NCI-H460 (cell line): ENCODE data around the gene CYFIP2. TPM values are rescaled to one million over a fixed set of nuclear protein-coding genes. Genes with fewer than 3 reads are reported as not detected.

Source experiments
- DNase-seq: peaks from one replicate; pipeline ENCODE4 v3.0.0-alpha.2; 2016; ENCODE audit warnings: low read depth; ENCODE audit errors: extremely low read depth
- total RNA-seq: library from RNA; depleted of rRNA; stranded (reverse); fragments of >200 nt; shearing (Covaris generic); gene quantifications from 2 replicates; pipeline ENCODE4 v1.2.3, GENCODE V29; 2014

Gene CYFIP2
- total RNA-seq, 1 experiment from 2014 or later = 49.9 TPM

GRCh38 chr5:157312492-157312891 is 46.6 kb downstream of the CYFIP2 start:
- DNase-seq = peak; percentile 59

GRCh38 chr5:157322581-157322980 is 56.7 kb downstream of the CYFIP2 start:
- no peak for DNase-seq

GRCh38 chr5:157323107-157323706 is 57.3 kb downstream of the CYFIP2 start:
- DNase-seq = no peak

- peak; percentile 13 for DNase-seq
Measured at GRCh38 chr5:157324237-157324636, 58.3 kb downstream of the CYFIP2 start.

- DNase-seq = no peak
Measured at GRCh38 chr5:157326440-157327005, 60.6 kb downstream of the CYFIP2 start.

DNA sequence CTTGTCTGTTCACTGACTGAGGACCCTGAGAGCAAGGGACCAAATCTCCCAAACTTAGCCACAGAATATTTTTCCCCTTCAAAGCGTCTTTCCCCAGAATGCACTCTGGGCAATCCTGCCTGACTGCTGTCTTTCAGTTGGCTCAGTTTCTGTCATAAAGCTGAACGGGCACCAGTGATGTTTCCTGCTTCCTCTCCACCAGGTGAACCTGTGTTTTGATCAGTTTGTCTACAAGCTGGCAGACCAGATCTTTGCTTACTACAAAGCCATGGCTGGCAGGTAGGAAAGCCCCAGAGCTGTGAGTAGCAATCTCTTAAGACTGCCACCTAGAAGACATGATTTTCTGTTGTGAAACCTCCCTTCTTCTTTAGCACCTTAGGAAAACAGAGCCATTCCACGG is 61.8 kb downstream of the CYFIP2 start:
- DNase-seq = no peak

GRCh38 chr5:157328277-157328912 is 62.5 kb downstream of the CYFIP2 start:
- peak; percentile 68 for DNase-seq

GRCh38 chr5:157331807-157332206 is 65.9 kb downstream of the CYFIP2 start:
- DNase-seq = no peak

- no peak for DNase-seq
Measured at GRCh38 chr5:157335534-157336422, 69.9 kb downstream of the CYFIP2 start.

DNA sequence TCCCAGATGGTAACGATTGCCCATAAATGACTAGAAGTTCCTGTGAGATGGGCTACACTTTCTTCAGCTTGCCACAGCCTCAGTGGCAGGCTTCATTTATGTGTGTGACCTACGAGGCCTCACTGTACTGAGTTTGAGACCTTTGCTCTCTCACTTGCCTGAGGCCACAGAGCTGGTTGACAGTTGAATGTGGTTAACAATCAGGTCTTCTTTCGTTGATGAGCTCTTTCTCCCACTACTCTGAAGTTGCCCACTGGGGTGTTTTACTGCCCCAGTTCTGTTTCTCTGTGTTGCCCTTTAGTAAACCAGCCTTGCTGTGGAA is 70.5 kb downstream of the CYFIP2 start:
- DNase-seq = no peak

GRCh38 chr5:157339409-157339808 is 73.5 kb downstream of the CYFIP2 start:
- no peak for DNase-seq

DNA sequence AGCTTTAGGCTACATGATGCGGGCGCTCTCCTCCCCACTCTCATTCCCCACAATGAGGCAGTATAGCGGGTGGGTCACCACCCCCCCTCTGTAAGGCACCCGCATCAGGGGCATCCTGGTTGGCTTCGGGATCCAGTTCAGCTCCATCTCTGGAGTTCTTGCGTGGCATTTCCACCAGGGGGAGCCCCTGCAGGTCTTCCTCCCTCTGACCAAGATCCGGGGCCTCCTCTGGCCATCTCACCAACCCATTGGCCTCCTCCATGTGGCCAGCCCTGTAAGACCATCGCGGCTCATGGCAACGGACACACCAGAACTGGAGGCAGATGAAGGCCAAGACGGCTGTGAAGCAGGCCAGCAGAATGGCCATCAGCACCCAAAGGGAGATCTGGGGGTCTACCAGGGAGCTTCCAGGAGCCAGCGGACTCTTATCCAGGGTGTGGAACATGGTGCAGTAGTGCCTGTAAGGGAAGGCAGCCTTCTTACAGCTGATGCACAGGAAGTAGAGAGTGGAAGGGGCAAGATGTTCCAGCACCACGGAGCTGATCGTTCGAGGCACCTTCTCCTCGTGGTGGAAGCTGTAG is 77.0 kb downstream of the CYFIP2 start:
- peak; percentile 46 for DNase-seq

GRCh38 chr5:157343842-157344790 is 78.2 kb downstream of the CYFIP2 start:
- no peak for DNase-seq

GRCh38 chr5:157345067-157345466 is 79.1 kb downstream of the CYFIP2 start:
- DNase-seq = no peak

- DNase-seq = no peak
Measured at GRCh38 chr5:157345485-157345884, 79.6 kb downstream of the CYFIP2 start.

- no peak for DNase-seq
Measured at GRCh38 chr5:157347301-157348048, 81.6 kb downstream of the CYFIP2 start.

DNA sequence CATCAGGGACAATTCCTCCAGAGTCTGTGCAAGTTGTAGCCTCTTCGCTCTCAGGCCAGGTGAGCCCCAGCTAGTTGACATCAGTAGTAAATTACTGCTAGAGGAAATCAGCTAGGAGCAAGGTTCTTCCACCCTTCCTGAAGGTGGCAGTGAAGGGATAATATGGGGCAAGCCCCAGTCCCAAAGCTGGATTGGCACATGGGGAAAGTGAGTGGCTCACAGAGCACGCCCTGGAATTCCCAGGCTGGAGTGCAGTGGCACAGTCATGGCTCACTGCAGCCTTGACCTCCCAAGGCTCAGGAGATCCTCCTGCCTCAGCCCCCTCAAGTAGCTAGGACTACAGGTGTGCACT is 82.1 kb downstream of the CYFIP2 start:
- DNase-seq = no peak

DNA sequence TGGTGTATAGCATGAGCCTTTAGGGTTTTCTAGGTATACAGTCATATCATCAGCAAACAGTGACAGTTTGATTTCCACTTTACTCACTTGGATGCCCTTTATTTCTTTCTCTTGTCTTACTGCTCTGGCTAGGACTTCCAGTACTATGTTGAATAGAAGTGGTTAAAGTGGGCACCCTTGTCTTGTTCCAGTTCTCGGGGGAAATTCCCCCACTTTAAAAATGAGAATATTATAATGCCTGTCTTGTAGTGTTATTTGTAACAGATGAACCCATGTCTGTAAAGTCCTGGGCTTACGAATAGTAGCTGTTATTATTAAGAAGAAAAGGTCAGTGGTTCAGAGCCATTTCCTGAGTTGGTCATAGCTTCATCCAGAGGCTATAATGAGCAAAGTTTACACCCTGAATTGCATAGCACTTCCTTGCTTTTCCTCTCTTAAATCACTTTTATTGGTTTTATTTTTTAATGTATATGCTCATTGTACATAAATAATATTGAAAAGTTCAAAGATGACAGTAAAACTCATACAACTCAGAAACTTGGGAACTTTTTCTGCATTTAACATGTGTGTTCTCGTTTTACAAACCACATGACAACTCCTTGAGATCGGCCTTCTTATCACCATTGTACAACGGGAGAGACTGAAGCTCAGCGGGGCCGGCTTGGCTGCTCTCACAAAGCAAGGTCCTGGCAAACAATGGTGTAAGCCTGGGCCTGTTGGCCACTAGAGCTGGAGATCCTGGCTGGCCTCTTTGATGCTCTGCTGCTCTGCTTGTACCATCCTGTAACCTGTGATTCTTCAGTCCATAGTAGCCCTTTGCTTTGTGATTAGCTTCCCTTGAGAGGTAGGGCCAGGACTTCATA is 85.2 kb downstream of the CYFIP2 start:
- no peak for DNase-seq

DNA sequence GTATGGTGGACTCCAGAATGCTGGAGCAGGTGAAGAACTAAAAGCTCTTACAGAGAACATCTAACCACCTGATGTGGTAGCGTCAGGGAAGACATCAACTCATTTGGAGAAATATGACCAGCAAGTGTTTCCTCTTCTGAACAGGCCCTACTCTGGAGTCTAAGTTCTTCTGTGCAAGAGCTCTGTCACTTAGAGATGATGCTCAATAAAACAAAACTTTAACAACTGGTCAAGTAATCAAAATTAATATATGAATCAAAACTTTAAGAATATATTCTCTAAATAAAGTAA is 85.8 kb downstream of the CYFIP2 start:
- DNase-seq = no peak
